Thyroid gland (tissue), 4 donors: Measurements from ENCODE around the gene FIGNL1. TPM values are rescaled to one million over a fixed set of nuclear protein-coding genes. Genes with fewer than 3 reads are reported as not detected.

Experiments used
- DNase-seq, 2 donors: peaks; one replicate each; pipeline ENCODE4 v3.0.0-alpha.2; 2019
- H3K27ac ChIP-seq, 3 donors: fragments of 200-600 bp; sonication (generic); 1 replicate in 2 of 3; 2 replicates in 1 of 3; pipeline ENCODE4 v1.5.1; 2016 to 2019; ENCODE audit warnings: mild to moderate bottlenecking in 1 of 3, moderate library complexity in 1 of 3
- H3K27me3 ChIP-seq: fragments of 200-600 bp; sonication (generic); one replicate; pipeline ENCODE4 v1.5.1; 2019
- H3K36me3 ChIP-seq, 2 donors: fragments of 200-600 bp; sonication (generic); one replicate each; pipeline ENCODE4 v1.5.1; 2016 to 2019
- H3K4me1 ChIP-seq, 2 donors: fragments of 200-600 bp; sonication (generic); one replicate each; pipeline ENCODE4 v1.5.1; 2017 to 2019
- H3K4me3 ChIP-seq, 3 donors: fragments of 200-600 bp; sonication (generic); replicated peaks in 1 of 3; 1 replicate in 2 of 3; 2 replicates in 1 of 3; pipeline ENCODE4 v1.5.1; 2016; ENCODE audit warnings: mild to moderate bottlenecking in 1 of 3
- H3K9me3 ChIP-seq: fragments of 200-600 bp; sonication (generic); one replicate; pipeline ENCODE4 v1.5.1; 2017
- CTCF ChIP-seq, 6 experiments: fragments of 200-600 bp in 3 of 6; fragments of 450-650 bp in 3 of 6; sonication (generic) in 3 of 6; IDR thresholded peaks; one replicate each; pipeline ENCODE4 v1.5.1; 2016 to 2019; ENCODE audit warnings: antibody characterized with exemption in 6 of 6, mild to moderate bottlenecking in 2 of 6, inconsistent platforms in 1 of 6, moderate library complexity in 1 of 6
- POLR2A ChIP-seq, 2 donors: fragments of 450-650 bp; IDR thresholded peaks; one replicate each; pipeline ENCODE4 v1.6.1; 2017; ENCODE audit warnings: antibody characterized with exemption in 2 of 2, mild to moderate bottlenecking in 2 of 2, moderate library complexity in 1 of 2
- WGBS, 2 donors: methylation state at CpG; one replicate each; pipeline ENCODE4 v1.1.5; 2017; 5-methylcytosine and 5-hydroxymethylcytosine counted together
- intact Hi-C: fragments of 100-400 bp; cut with DNase I; formaldehyde crosslinking; loops from one replicate; pipeline ENCODE4 v1.15.1; 2023
- total RNA-seq, 4 donors: library from RNA; depleted of rRNA; stranded (reverse); fragments of >200 nt; gene quantifications; one replicate each; pipeline ENCODE4 v1.2.3, GENCODE V29; 2016

The FIGNL1 gene
- total RNA-seq, 4 donors from 2014 or later = 5.1 to 15.9 (median 9.5) TPM

GRCh38 chr7:50448823-50449222 is 1.3 kb downstream of the FIGNL1 start:
- H3K4me1 ChIP-seq = peaks cover 3 to 6% of the 10 kb centered on the region in 2 donors
- TF ChIP-seq CTCF (IDR thresholded peaks at IDR 0.05) (no peak), POLR2A (IDR thresholded peaks at IDR 0.05) (no peak)
- no peaks in the 10 kb centered on the region for H3K27me3 ChIP-seq
- H3K36me3 ChIP-seq = peaks cover 7 to 9% of the 10 kb centered on the region in 2 donors
- DNase-seq = no peak
- intact Hi-C loops = no loop called here
- H3K27ac ChIP-seq = no peak overlapping the region
- H3K4me3 ChIP-seq = no peak overlapping the region
- no peaks in the 10 kb centered on the region for H3K9me3 ChIP-seq

GRCh38 chr7:50446542-50446960 is 3.6 kb downstream of the FIGNL1 start:
- no peak for DNase-seq
- H3K9me3 ChIP-seq = no peaks in the 10 kb centered on the region
- H3K27ac ChIP-seq = no peak overlapping the region
- intact Hi-C loops = no loop called here
- H3K4me1 ChIP-seq = peaks cover 3 to 6% of the 10 kb centered on the region in 2 donors
- 81 to 84% methylated on average over 4 of the region's 4 CpGs for WGBS, 2 donors
- H3K4me3 ChIP-seq = no peak overlapping the region
- no peak for TF ChIP-seq CTCF (IDR thresholded peaks at IDR 0.05)
- no peak for TF ChIP-seq POLR2A (IDR thresholded peaks at IDR 0.05)
- H3K27me3 ChIP-seq = no peaks in the 10 kb centered on the region
- peaks cover 7 to 9% of the 10 kb centered on the region in 2 donors for H3K36me3 ChIP-seq

GRCh38 chr7:50436133-50436806 is 13.9 kb downstream of the FIGNL1 start:
- Histone ChIP-seq H3K27ac (no peak overlapping the region), H3K4me3 (no peak overlapping the region), H3K4me1 (no peaks in the 10 kb centered on the region), H3K9me3 (no peaks in the 10 kb centered on the region), H3K36me3 (no peaks in the 10 kb centered on the region), H3K27me3 (no peaks in the 10 kb centered on the region)
- TF ChIP-seq POLR2A (IDR thresholded peaks at IDR 0.05) (no peak), CTCF (IDR thresholded peaks at IDR 0.05) (no peak)
- no peak for DNase-seq
- intact Hi-C loops = no loop called here
- 89 to 91% methylated on average over 3 of the region's 3 CpGs for WGBS, 2 donors

GRCh38 chr7:50431722-50432305 is 18.3 kb downstream of the FIGNL1 start:
- 81 to 85% methylated on average over 4 of the region's 4 CpGs for WGBS, 2 donors
- Histone ChIP-seq H3K4me1 (no peaks in the 10 kb centered on the region), H3K9me3 (no peaks in the 10 kb centered on the region), H3K4me3 (no peak overlapping the region), H3K27ac (no peak overlapping the region), H3K27me3 (no peaks in the 10 kb centered on the region), H3K36me3 (no peaks in the 10 kb centered on the region)
- DNase-seq = no peak
- TF ChIP-seq CTCF (IDR thresholded peaks at IDR 0.05) (no peak), POLR2A (IDR thresholded peaks at IDR 0.05) (no peak)
- intact Hi-C loops = no loop called here

GRCh38 chr7:50431316-50431715 is 18.8 kb downstream of the FIGNL1 start:
- Histone ChIP-seq H3K27me3 (no peaks in the 10 kb centered on the region), H3K36me3 (no peaks in the 10 kb centered on the region), H3K9me3 (no peaks in the 10 kb centered on the region), H3K27ac (no peak overlapping the region), H3K4me1 (no peaks in the 10 kb centered on the region), H3K4me3 (no peak overlapping the region)
- no peak for DNase-seq
- 84 to 88% methylated on average over 2 of the region's 2 CpGs for WGBS, 2 donors
- intact Hi-C loops = no loop called here
- TF ChIP-seq POLR2A (IDR thresholded peaks at IDR 0.05) (no peak), CTCF (IDR thresholded peaks at IDR 0.05) (no peak)
